HepG2 (cell line): ENCODE results near the gene AP5B1. TPM values are rescaled to one million over a fixed set of nuclear protein-coding genes. Genes with fewer than 3 reads are reported as not detected.

Experiments
- ATAC-seq: fragments of 200-7000 bp; cut with Tn5 transposase; 3 replicates; pipeline ENCODE4 v1.9.1; 2020; ENCODE audit warnings: mild to moderate bottlenecking, moderate library complexity
- BruUV-seq: library from RNA; stranded (reverse); fragments of 400-500 nt; replicated peaks from 2 replicates; lab custom pipeline; 2021; lab: Mats Ljungman, UMichigan
- CTCF ChIA-PET: fragments of 300-600 bp; formaldehyde crosslinking; extraction: SDS; loops from one replicate; lab custom pipeline; 2021; ENCODE audit warnings: low total read pairs, inconsistent platforms, low intra/inter-chr PET ratio; lab: Yijun Ruan, JAX
- POLR2A ChIA-PET: fragments of 350-600 bp; sonication (Branson Sonifier 250); formaldehyde crosslinking; loops from one replicate; lab custom pipeline; 2020; ENCODE audit warnings: antibody characterized with exemption, inconsistent platforms; lab: Yijun Ruan, JAX
- DNase-seq: peaks from one replicate; pipeline ENCODE4 v3.0.0-alpha.2; 2015; ENCODE audit warnings: low spot score
- FAIRE-seq: peaks from 3 replicates; lab custom pipeline; 2011; peaks lifted over from hg19 to GRCh38; lab: Jason Lieb, UNC
- H2AFZ ChIP-seq: one replicate; pipeline ENCODE4 v1.6.1; 2011; ENCODE audit warnings: low read length, inconsistent platforms
- H3K27ac ChIP-seq: fragments of 300-600 bp; 3 replicates; pipeline ENCODE4 v1.8.0; 2011; ENCODE audit warnings: mixed run types, mild to moderate bottlenecking, mixed read lengths, low read length, inconsistent platforms; ENCODE audit not compliant: insufficient read depth; ENCODE audit errors: extremely low read length
- H3K27me3 ChIP-seq, 2 experiments: fragments of 200-600 bp in 1 of 2; 2 replicates in 1 of 2; 3 replicates in 1 of 2; pipeline versions ENCODE4 v1.6.0 to v1.8.0; 2011; ENCODE audit warnings: low read length in 2 of 2, mild to moderate bottlenecking in 2 of 2, moderate library complexity in 2 of 2, inconsistent platforms in 1 of 2; ENCODE audit not compliant: insufficient read depth in 2 of 2, control insufficient read depth in 1 of 2
- H3K36me3 ChIP-seq, 2 experiments: fragments of 200-600 bp in 1 of 2; replicated peaks in 1 of 2; 2 replicates in 1 of 2; 3 replicates in 1 of 2; pipeline versions ENCODE4 v1.5.1 to v1.8.0; 2011; ENCODE audit warnings: low read length in 2 of 2, inconsistent platforms in 1 of 2; ENCODE audit not compliant: insufficient read depth in 2 of 2, control insufficient read depth in 1 of 2
- H3K4me1 ChIP-seq: 2 replicates; pipeline ENCODE4 v1.5.1; 2012; ENCODE audit warnings: low read length, inconsistent platforms; ENCODE audit not compliant: insufficient read depth
- H3K4me2 ChIP-seq: 2 replicates; pipeline ENCODE4 v1.6.0; 2011; ENCODE audit warnings: low read depth, low read length, inconsistent platforms
- H3K4me3 ChIP-seq, 3 experiments: fragments of 200-600 bp in 1 of 3; sonication (generic), shearing (Covaris generic) in 1 of 3; replicated peaks in 1 of 3; 2 replicates each; pipeline ENCODE4 v1.5.1; 2011 to 2016; ENCODE audit warnings: low read length in 3 of 3, inconsistent platforms in 2 of 3, low read depth in 2 of 3, mild to moderate bottlenecking in 2 of 3, control low read depth in 1 of 3, mixed read lengths in 1 of 3; ENCODE audit not compliant: insufficient read depth in 1 of 3
- H3K79me2 ChIP-seq: one replicate; pipeline ENCODE4 v1.6.1; 2011; ENCODE audit warnings: low read length, inconsistent platforms; ENCODE audit not compliant: insufficient read depth
- H3K9ac ChIP-seq: 2 replicates; pipeline ENCODE4 v1.6.0; 2011; ENCODE audit warnings: mild to moderate bottlenecking, low read depth, low read length, inconsistent platforms; ENCODE audit not compliant: insufficient read depth
- H3K9me3 ChIP-seq: 2 replicates; pipeline ENCODE4 v1.5.1; 2012; ENCODE audit warnings: mild to moderate bottlenecking, low read length
- H4K20me1 ChIP-seq: 2 replicates; pipeline ENCODE4 v1.6.0; 2011; ENCODE audit warnings: inconsistent platforms, mild to moderate bottlenecking, low read length, moderate library complexity; ENCODE audit not compliant: insufficient read depth
- EZH2 ChIP-seq: conservative IDR thresholded peaks from 2 replicates; pipeline ENCODE4 v1.6.1; 2012; ENCODE audit warnings: mild to moderate bottlenecking, low read depth, low read length, moderate library complexity
- HOXA7 ChIP-seq: sonication (generic); formaldehyde crosslinking; IDR thresholded peaks from 2 replicates; pipeline ENCODE4 v1.8.1; 2022; ENCODE audit warnings: mild to moderate bottlenecking, missing genetic modification reagents, moderate library complexity
- MBNL3 ChIP-seq: fragments of 250-450 bp; sonication (Bioruptor Pico); conservative IDR thresholded peaks from 2 replicates; pipeline ENCODE4 v1.8.0; 2022; ENCODE audit warnings: mild to moderate bottlenecking, inconsistent platforms
- NFE2 ChIP-seq: sonication (generic); formaldehyde crosslinking; IDR thresholded peaks from 2 replicates; pipeline ENCODE4 v1.4.0; 2020; ENCODE audit warnings: missing genetic modification reagents
- RNF219 ChIP-seq: sonication (generic); formaldehyde crosslinking; IDR thresholded peaks from 2 replicates; pipeline ENCODE4 v1.5.0; 2020; ENCODE audit warnings: mild to moderate bottlenecking, missing genetic modification reagents
- ZNF367 ChIP-seq: sonication (generic); formaldehyde crosslinking; IDR thresholded peaks from 2 replicates; pipeline ENCODE4 v1.4.0; 2020; ENCODE audit warnings: missing genetic modification reagents, borderline replicate concordance
- ZNF383 ChIP-seq: sonication (generic); formaldehyde crosslinking; IDR thresholded peaks from 2 replicates; pipeline ENCODE4 v1.4.0; 2020; ENCODE audit warnings: missing genetic modification reagents, mild to moderate bottlenecking, borderline replicate concordance
- ZNF644 ChIP-seq: IDR thresholded peaks from 2 replicates; pipeline ENCODE4 v1.6.1; 2016; ENCODE audit warnings: low read depth
- WGBS: methylation state at CpG from one replicate; pipeline ENCODE4 v1.1.6; 2017; ENCODE audit warnings: low lambda C conversion rate; 5-methylcytosine and 5-hydroxymethylcytosine counted together
- in situ Hi-C: cut with HindIII; loops from 2 replicates; pipeline ENCODE4 v1.10.0; 2017; ENCODE audit warnings: low pct_unique_long_range_greater_than_20kb; ENCODE audit not compliant: extremely low pct_ligation_motif_present
- intact Hi-C: fragments of 100-400 bp; cut with micrococcal nuclease; formaldehyde crosslinking; loops from one replicate; pipeline ENCODE4 v1.10.0; 2022; ENCODE audit not compliant: unreplicated experiment
- polyA plus RNA-seq, 8 experiments: library from polyadenylated mRNA; depleted of rRNA in 3 of 8; stranded (reverse) in 7 of 8; unstranded in 1 of 8; fragments of >200 nt; fragmentation: Illumina TruSeq in 4 of 8; extraction: Trizol in 4 of 8; gene quantifications; 2 replicates each; pipeline versions ENCODE4 v1.2.1 to v1.2.3, GENCODE V29; 2011 to 2016; ENCODE audit warnings: low read depth in 4 of 8, missing spikeins in 1 of 8, mixed read lengths in 1 of 8; ENCODE audit not compliant: insufficient read depth in 1 of 8
- total RNA-seq, 5 experiments: library from RNA; depleted of rRNA; stranded (reverse); fragments of >200 nt; fragmentation: Illumina TruSeq; extraction: Trizol; gene quantifications; 2 replicates each; pipeline ENCODE4 v1.2.3, GENCODE V29; 2016; ENCODE audit warnings: low read depth in 1 of 5
- TF ChIP-seq, protein P1 (sequence below): sonication (generic); formaldehyde crosslinking; IDR thresholded peaks from 2 replicates; pipeline ENCODE4 v1.5.1; 2020; ENCODE audit warnings: mild to moderate bottlenecking, missing genetic modification reagents, moderate library complexity
- TF ChIP-seq, protein P2 (sequence below): sonication (generic); formaldehyde crosslinking; IDR thresholded peaks from 2 replicates; pipeline ENCODE4 v1.8.0; 2022; ENCODE audit warnings: mild to moderate bottlenecking, missing genetic modification reagents, moderate library complexity
- TF ChIP-seq, protein P3 (sequence below): sonication (generic); formaldehyde crosslinking; IDR thresholded peaks from 2 replicates; pipeline ENCODE4 v1.5.1; 2020; ENCODE audit warnings: mild to moderate bottlenecking, moderate library complexity, missing genetic modification reagents

The AP5B1 gene
- total and polyA plus RNA-seq, 2 of the 13 experiments (the other 11 are each of a cell fraction or from before 2014, with no cell fraction given) = 1.7 to 4.4 TPM

DNA sequence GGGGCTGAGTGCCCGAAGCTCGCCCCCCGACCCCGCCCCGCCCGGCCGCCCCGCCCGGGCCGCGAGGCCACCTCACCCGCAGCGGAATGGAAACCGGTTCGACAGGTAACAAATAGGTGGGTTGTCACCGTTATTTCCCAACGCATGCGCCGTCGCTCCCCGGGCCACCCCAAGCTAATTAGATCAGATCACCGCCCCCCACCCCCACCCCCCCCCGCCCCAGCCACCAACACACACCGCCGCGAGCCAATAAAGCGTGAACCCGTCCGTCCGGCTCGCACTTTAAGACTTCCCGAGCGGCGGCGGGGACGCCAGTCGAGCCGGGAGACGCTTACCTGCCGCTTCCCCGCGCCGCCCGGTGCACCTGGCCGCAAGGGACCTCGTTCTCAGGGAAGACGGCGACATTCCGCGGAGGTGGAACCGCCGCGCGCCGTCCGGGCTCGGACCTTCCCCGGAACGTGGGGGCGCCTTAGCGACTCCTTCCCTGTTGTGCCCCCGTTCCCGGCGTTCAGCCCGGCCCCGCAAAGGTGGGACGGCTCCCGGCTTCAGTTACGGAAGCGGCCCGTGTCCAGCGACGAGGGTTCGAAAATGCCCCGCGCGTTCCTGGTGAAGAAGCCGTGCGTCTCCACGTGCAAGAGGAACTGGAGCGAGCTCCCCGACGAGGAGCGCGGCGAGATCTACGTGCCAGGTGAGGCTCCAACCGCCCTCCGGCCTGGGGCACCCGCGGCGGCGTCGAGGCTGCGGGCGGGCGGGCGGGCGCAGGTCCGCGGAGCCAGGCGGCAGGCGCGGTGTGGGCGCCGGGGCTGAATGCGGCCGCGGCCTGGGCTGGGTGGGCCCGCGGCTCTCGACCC lies 6.2 kb upstream of the AP5B1 start, which contains the start of gene OVOL1 (continued):
- no peak for TF ChIP-seq HOXA7 (CRISPR knock-in tag)
- no peak for TF ChIP-seq ZNF367
- TF ChIP-seq NFE2 (CRISPR knock-in tag) = no peak

DNA sequence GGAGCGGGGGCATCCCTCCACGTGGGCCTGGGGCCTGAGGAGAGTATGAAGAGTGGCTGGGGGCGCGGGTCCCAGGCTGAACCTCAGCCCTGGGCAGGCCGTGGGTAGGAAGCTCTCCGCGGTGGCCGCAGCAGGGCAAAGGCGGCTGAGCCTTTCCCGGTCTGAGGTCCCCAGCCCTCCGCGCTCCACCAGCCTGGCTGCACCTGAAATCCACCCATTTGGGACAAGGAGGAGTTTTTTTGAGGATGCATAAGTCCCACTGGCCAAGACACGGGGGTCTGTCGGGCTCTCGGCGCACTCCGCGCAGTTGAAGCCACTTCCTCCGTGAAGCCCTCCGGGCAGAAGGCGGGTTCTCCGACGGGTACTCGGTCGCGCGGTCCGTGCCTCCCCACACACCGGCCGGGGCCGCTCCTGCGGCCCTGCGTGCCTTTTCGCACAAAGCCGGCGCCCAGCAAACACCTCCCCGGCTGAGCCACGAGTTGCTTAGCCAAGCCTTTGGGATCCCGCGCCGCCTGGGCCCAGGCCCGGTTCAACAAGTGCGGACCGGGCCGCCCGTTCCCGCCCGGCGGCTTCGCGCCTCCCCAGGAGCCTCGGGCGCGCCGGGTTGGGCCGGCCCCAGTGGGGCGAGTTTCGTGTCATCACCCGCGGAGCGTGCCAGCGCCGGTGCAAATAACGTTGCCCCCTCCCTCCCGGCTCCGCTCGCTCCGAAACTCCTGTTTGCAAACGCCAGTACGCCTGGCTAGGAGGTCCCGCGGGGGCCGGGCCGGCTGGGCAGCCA lies 5.4 kb upstream of the AP5B1 start:
- ATAC-seq = no peak
- no peak overlapping the region for H3K4me2 ChIP-seq
- DNase-seq = no peak
- WGBS = 73% methylated on average over 46 of the region's 74 CpGs
- in situ Hi-C loops = no loop called here
- H3K4me1 ChIP-seq = peaks cover 49% of the 10 kb centered on the region
- no peak overlapping the region for H3K4me3 ChIP-seq
- FAIRE-seq = no peak
- H3K27me3 ChIP-seq = peaks cover 19 to 81% of the 10 kb centered on the region in 2 experiments
- TF ChIP-seq EZH2 (0 out of 2 replicates have a peak, but pooled peaks have one; percentile 23), MBNL3 (CRISPR knock-in tag) (no peak), RNF219 (CRISPR knock-in tag) (no peak), ZNF383 (CRISPR knock-in tag) (no peak), ZNF644 (CRISPR knock-in tag) (no peak)
- TF ChIP-seq, protein P1, sequence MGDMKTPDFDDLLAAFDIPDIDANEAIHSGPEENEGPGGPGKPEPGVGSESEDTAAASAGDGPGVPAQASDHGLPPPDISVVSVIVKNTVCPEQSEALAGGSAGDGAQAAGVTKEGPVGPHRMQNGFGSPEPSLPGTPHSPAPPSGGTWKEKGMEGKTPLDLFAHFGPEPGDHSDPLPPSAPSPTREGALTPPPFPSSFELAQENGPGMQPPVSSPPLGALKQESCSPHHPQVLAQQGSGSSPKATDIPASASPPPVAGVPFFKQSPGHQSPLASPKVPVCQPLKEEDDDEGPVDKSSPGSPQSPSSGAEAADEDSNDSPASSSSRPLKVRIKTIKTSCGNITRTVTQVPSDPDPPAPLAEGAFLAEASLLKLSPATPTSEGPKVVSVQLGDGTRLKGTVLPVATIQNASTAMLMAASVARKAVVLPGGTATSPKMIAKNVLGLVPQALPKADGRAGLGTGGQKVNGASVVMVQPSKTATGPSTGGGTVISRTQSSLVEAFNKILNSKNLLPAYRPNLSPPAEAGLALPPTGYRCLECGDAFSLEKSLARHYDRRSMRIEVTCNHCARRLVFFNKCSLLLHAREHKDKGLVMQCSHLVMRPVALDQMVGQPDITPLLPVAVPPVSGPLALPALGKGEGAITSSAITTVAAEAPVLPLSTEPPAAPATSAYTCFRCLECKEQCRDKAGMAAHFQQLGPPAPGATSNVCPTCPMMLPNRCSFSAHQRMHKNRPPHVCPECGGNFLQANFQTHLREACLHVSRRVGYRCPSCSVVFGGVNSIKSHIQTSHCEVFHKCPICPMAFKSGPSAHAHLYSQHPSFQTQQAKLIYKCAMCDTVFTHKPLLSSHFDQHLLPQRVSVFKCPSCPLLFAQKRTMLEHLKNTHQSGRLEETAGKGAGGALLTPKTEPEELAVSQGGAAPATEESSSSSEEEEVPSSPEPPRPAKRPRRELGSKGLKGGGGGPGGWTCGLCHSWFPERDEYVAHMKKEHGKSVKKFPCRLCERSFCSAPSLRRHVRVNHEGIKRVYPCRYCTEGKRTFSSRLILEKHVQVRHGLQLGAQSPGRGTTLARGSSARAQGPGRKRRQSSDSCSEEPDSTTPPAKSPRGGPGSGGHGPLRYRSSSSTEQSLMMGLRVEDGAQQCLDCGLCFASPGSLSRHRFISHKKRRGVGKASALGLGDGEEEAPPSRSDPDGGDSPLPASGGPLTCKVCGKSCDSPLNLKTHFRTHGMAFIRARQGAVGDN (CRISPR knock-in tag) = 0 out of 2 replicates have a peak, but pooled peaks have one; percentile 10
- TF ChIP-seq, protein P2, sequence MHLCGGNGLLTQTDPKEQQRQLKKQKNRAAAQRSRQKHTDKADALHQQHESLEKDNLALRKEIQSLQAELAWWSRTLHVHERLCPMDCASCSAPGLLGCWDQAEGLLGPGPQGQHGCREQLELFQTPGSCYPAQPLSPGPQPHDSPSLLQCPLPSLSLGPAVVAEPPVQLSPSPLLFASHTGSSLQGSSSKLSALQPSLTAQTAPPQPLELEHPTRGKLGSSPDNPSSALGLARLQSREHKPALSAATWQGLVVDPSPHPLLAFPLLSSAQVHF (CRISPR knock-in tag) = no peak
- TF ChIP-seq, protein P3, sequence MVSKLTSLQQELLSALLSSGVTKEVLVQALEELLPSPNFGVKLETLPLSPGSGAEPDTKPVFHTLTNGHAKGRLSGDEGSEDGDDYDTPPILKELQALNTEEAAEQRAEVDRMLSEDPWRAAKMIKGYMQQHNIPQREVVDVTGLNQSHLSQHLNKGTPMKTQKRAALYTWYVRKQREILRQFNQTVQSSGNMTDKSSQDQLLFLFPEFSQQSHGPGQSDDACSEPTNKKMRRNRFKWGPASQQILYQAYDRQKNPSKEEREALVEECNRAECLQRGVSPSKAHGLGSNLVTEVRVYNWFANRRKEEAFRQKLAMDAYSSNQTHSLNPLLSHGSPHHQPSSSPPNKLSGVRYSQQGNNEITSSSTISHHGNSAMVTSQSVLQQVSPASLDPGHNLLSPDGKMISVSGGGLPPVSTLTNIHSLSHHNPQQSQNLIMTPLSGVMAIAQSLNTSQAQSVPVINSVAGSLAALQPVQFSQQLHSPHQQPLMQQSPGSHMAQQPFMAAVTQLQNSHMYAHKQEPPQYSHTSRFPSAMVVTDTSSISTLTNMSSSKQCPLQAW (CRISPR knock-in tag) = no peak
- TF ChIP-seq, all 625 proteins: peak for 2
- Histone ChIP-seq H3K27ac (no peak overlapping the region), H3K9ac (no peak overlapping the region), H3K9me3 (no peaks in the 10 kb centered on the region), H3K79me2 (no peaks in the 10 kb centered on the region), H3K36me3 (no peaks in the 10 kb centered on the region), H2AFZ (no peak overlapping the region), H4K20me1 (no peaks in the 10 kb centered on the region)
- ChIA-PET CTCF (no interaction called here), POLR2A (no interaction called here)
- intact Hi-C loops = no loop called here
- no TSS peak for BruUV-seq
